A549 (cell line): ENCODE measurements around the gene DCLK2. TPM values are rescaled to one million over a fixed set of nuclear protein-coding genes. Genes with fewer than 3 reads are reported as not detected.
"Not testable (repeated sequence)": the region's sequence is repeated elsewhere in the genome, so short reads cannot be mapped to it uniquely, and the experiment has no call there.

Source experiments
- ATAC-seq, 2 experiments: fragments of 200-7000 bp in 1 of 2; fragments of >200 bp in 1 of 2; cut with Nextera tagmentation in 1 of 2; cut with Tn5 transposase in 1 of 2; 3 replicates each; pipeline versions ENCODE4 v1.8.0 to v1.9.1; 2018 to 2020; ENCODE audit warnings: mild to moderate bottlenecking in 1 of 2, moderate library complexity in 1 of 2
- CTCF ChIA-PET: fragments of 300-600 bp; sonication (Branson Sonifier 250); formaldehyde crosslinking; extraction: SDS; loops from one replicate; lab custom pipeline; 2021; ENCODE audit warnings: antibody characterized with exemption, inconsistent platforms; lab: Yijun Ruan, JAX
- POLR2A ChIA-PET: fragments of 350-600 bp; formaldehyde crosslinking; extraction: SDS; loops from one replicate; lab custom pipeline; 2021; ENCODE audit warnings: antibody characterized with exemption, inconsistent platforms; lab: Yijun Ruan, JAX
- DNase-seq, 2 experiments: peaks; one replicate each; pipeline versions ENCODE4 v3.0.0 to v3.0.0-alpha.2; 2011 to 2016; ENCODE audit warnings: low read depth in 1 of 2, low spot score in 1 of 2
- FAIRE-seq: peaks from 2 replicates; lab custom pipeline; 2011; peaks lifted over from hg19 to GRCh38; lab: Jason Lieb, UNC
- H3K27ac ChIP-seq, 2 experiments: fragments of >200 bp; sonication (Bioruptor Twin); formaldehyde crosslinking; 3 replicates each; pipeline ENCODE4 v1.5.1; 2016 to 2017
- H3K4me1 ChIP-seq: fragments of >200 bp; sonication (Bioruptor Twin); formaldehyde crosslinking; 3 replicates; pipeline ENCODE4 v1.6.1; 2016
- H3K4me2 ChIP-seq: fragments of >200 bp; sonication (Bioruptor Twin); formaldehyde crosslinking; 3 replicates; pipeline ENCODE4 v1.6.1; 2016
- H3K4me3 ChIP-seq: fragments of >200 bp; sonication (Bioruptor Twin); formaldehyde crosslinking; 3 replicates; pipeline ENCODE4 v1.5.1; 2016
- H3K9me3 ChIP-seq: fragments of >200 bp; sonication (Bioruptor Twin); formaldehyde crosslinking; 3 replicates; pipeline ENCODE4 v1.6.1; 2016
- BCL3 ChIP-seq: fragments of >200 bp; sonication (Bioruptor Twin); formaldehyde crosslinking; IDR thresholded peaks from 3 replicates; pipeline ENCODE4 v1.6.1; 2016
- CEBPB ChIP-seq, 2 experiments: fragments of >200 bp in 1 of 2; sonication (Bioruptor Twin) in 1 of 2; formaldehyde crosslinking in 1 of 2; IDR thresholded peaks; 2 replicates each; pipeline ENCODE4 v1.6.1; 2012 to 2016
- CHD2 ChIP-seq: fragments of 150-350 bp; IDR thresholded peaks from 2 replicates; pipeline ENCODE4 v1.6.1; 2014; ENCODE audit warnings: low read length; ENCODE audit not compliant: partially characterized antibody
- E2F6 ChIP-seq: IDR thresholded peaks from 2 replicates; pipeline ENCODE4 v1.6.1; 2012; ENCODE audit warnings: low read depth, borderline replicate concordance
- EHF ChIP-seq: fragments of 250-450 bp; sonication (Bioruptor Pico); IDR thresholded peaks from 2 replicates; pipeline ENCODE4 v1.5.0; 2020; ENCODE audit warnings: mild to moderate bottlenecking
- FOSB ChIP-seq: fragments of 250-450 bp; sonication (Bioruptor Pico); IDR thresholded peaks from 2 replicates; pipeline ENCODE4 v1.5.0; 2020; ENCODE audit warnings: mild to moderate bottlenecking, moderate library complexity
- FOSL2 ChIP-seq, 2 experiments: fragments of 450-650 bp in 1 of 2; fragments of >200 bp in 1 of 2; sonication (Bioruptor Twin) in 1 of 2; formaldehyde crosslinking; IDR thresholded peaks; 2 replicates each; pipeline versions ENCODE4 v1.5.0 to v1.6.1; 2016 to 2020; ENCODE audit warnings: mild to moderate bottlenecking in 1 of 2, moderate library complexity in 1 of 2
- GATA3 ChIP-seq: IDR thresholded peaks from 2 replicates; pipeline ENCODE4 v1.6.1; 2012; ENCODE audit warnings: borderline replicate concordance
- HES2 ChIP-seq: fragments of >200 bp; sonication (Bioruptor Twin); formaldehyde crosslinking; IDR thresholded peaks from 2 replicates; pipeline ENCODE4 v1.6.1; 2016
- JUNB ChIP-seq: fragments of >200 bp; sonication (Bioruptor Twin); formaldehyde crosslinking; IDR thresholded peaks from 2 replicates; pipeline ENCODE4 v1.6.1; 2016
- KDM1A ChIP-seq: fragments of 200-600 bp; sonication (generic); IDR thresholded peaks from 2 replicates; pipeline ENCODE4 v1.6.1; 2016; ENCODE audit warnings: low read depth, mild to moderate bottlenecking
- MAFK ChIP-seq: fragments of 450-650 bp; IDR thresholded peaks from 2 replicates; pipeline ENCODE4 v1.6.1; 2014; ENCODE audit not compliant: partially characterized antibody
- NFE2L2 ChIP-seq: fragments of 150-350 bp; conservative IDR thresholded peaks from 2 replicates; pipeline ENCODE4 v1.6.1; 2014; ENCODE audit warnings: low read length
- NR3C1 ChIP-seq: fragments of >200 bp; sonication (Bioruptor Twin); formaldehyde crosslinking; IDR thresholded peaks from 3 replicates; pipeline ENCODE4 v1.6.1; 2017
- PHF8 ChIP-seq: fragments of 200-600 bp; sonication (generic); IDR thresholded peaks from 2 replicates; pipeline ENCODE4 v1.6.1; 2016; ENCODE audit warnings: low read depth, mild to moderate bottlenecking, antibody characterized with exemption, moderate library complexity, borderline replicate concordance
- POLR2A ChIP-seq: IDR thresholded peaks from 2 replicates; pipeline ENCODE4 v1.6.1; 2012; ENCODE audit warnings: mild to moderate bottlenecking, low read length
- TP53 ChIP-seq: fragments of 250-450 bp; sonication (Bioruptor Pico); IDR thresholded peaks from 2 replicates; pipeline ENCODE4 v1.5.0; 2021; ENCODE audit warnings: mild to moderate bottlenecking, moderate library complexity
- ZNF302 ChIP-seq: fragments of 250-450 bp; sonication (Bioruptor Pico); IDR thresholded peaks from 2 replicates; pipeline ENCODE4 v1.9.0; 2021; ENCODE audit warnings: inconsistent platforms, mild to moderate bottlenecking, moderate library complexity
- ZSCAN20 ChIP-seq: fragments of 250-450 bp; sonication (Bioruptor Pico); IDR thresholded peaks from 2 replicates; pipeline ENCODE4 v1.8.0; 2022; ENCODE audit warnings: mild to moderate bottlenecking, moderate library complexity
- WGBS: methylation state at CpG from one replicate; pipeline ENCODE4 v1.1.6; 2017; ENCODE audit errors: missing lambda C conversion rate; 5-methylcytosine and 5-hydroxymethylcytosine counted together
- polyA plus RNA-seq, 4 experiments: library from polyadenylated mRNA; depleted of rRNA in 3 of 4; stranded (reverse); fragments of >200 nt; fragmentation: RNase III in 1 of 4; extraction: RNeasy Plus Mini Kit Qiagen cat#74134 plus additional on column Dnase treatment in 1 of 4; gene quantifications; 2 replicates in 3 of 4; 3 replicates in 1 of 4; pipeline ENCODE4 v1.2.3, GENCODE V29; 2011 to 2017

Gene DCLK2
- polyA plus RNA-seq, 2 of the 4 experiments (the other 2 are of a cell fraction), result 8.1 to 11.6 TPM

GRCh38 chr4:150181536-150181935 lies 103.3 kb downstream of the DCLK2 start:
- H3K4me1 ChIP-seq, result 0 out of 3 replicates have a peak, but pooled peaks cover 3% of the 10 kb centered on the region
- no peak overlapping the region for H3K4me3 ChIP-seq
- ChIA-PET CTCF (interaction anchor here (0.6 to 1.1 kb wide), 3 partner anchors 54 to 173 kb away, joined by 3 read pairs; no protein-coding TSS in a partner anchor), POLR2A (interaction anchor here (1.0 kb wide), 1 partner anchor 43 kb away, joined by 3 read pairs; no protein-coding TSS in a partner anchor)
- ATAC-seq (no peak), DNase-seq (no peak), FAIRE-seq (no peak)
- H3K4me2 ChIP-seq, result no peak overlapping the region
- no peak overlapping the region for H3K27ac ChIP-seq
- no peaks in the 10 kb centered on the region for H3K9me3 ChIP-seq
- TF ChIP-seq E2F6 (no peak), POLR2A (no peak), MAFK (no peak), TP53 (CRISPR knock-in tag) (no peak), CEBPB (IDR thresholded peaks at IDR 0.05) (no peak), GATA3 (no peak), NFE2L2 (no peak), CHD2 (no peak), FOSB (CRISPR knock-in tag) (no peak), BCL3 (no peak), HES2 (no peak), KDM1A (no peak), PHF8 (no peak), ZSCAN20 (no peak), EHF (no peak)

GRCh38 chr4:150182794-150183193 lies 104.5 kb downstream of the DCLK2 start:
- TF ChIP-seq JUNB (no peak), ZNF302 (CRISPR knock-in tag) (no peak), CEBPB (IDR thresholded peaks at IDR 0.05) (no peak)
- TF ChIP-seq, all 56 proteins: peak for 0
- 96% methylated on average over 2 of the region's 2 CpGs for WGBS
- H3K4me1 ChIP-seq, result no peaks in the 10 kb centered on the region
- ChIA-PET CTCF (no interaction called here), POLR2A (no interaction called here)
- no peak for DNase-seq
- H3K4me2 ChIP-seq, result no peak overlapping the region
- no peak for ATAC-seq
- no peak overlapping the region for H3K27ac ChIP-seq
- no peak overlapping the region for H3K4me3 ChIP-seq
- no peak for FAIRE-seq
- no peaks in the 10 kb centered on the region for H3K9me3 ChIP-seq

- CTCF ChIA-PET, H3K9me3 ChIP-seq, FAIRE-seq, H3K27ac ChIP-seq, POLR2A ChIA-PET, DNase-seq, H3K4me3 ChIP-seq, H3K4me1 ChIP-seq, H3K4me2 ChIP-seq, ATAC-seq: not testable (repeated sequence)
- 89% methylated on average over 4 of the region's 4 CpGs for WGBS
Measured at GRCh38 chr4:150185033-150185432, 106.8 kb downstream of the DCLK2 start.

- ChIA-PET CTCF (no interaction called here), POLR2A (no interaction called here)
- H3K27ac ChIP-seq, result no peak overlapping the region
- no peak overlapping the region for H3K4me3 ChIP-seq
- FAIRE-seq (no peak), DNase-seq (no peak), ATAC-seq (no peak)
- 87% methylated on average over 3 of the region's 3 CpGs for WGBS
- TF ChIP-seq NR3C1, result no peak
- no peak for TF ChIP-seq FOSL2 (IDR thresholded peaks at IDR 0.05)
- no peak for TF ChIP-seq FOSL2 (CRISPR knock-in tag; IDR thresholded peaks at IDR 0.05)
- no peaks in the 10 kb centered on the region for H3K4me1 ChIP-seq
- no peak overlapping the region for H3K4me2 ChIP-seq
- no peaks in the 10 kb centered on the region for H3K9me3 ChIP-seq
Measured at GRCh38 chr4:150192986-150193385, 114.7 kb downstream of the DCLK2 start.

GRCh38 chr4:150197256-150197655 lies 119.0 kb downstream of the DCLK2 start:
- ATAC-seq, H3K27ac ChIP-seq, H3K4me1 ChIP-seq, H3K9me3 ChIP-seq, FAIRE-seq, DNase-seq, H3K4me2 ChIP-seq, POLR2A ChIA-PET, H3K4me3 ChIP-seq: not testable (repeated sequence)
- CTCF ChIA-PET, result interaction anchor here (1.0 to 1.5 kb wide), 2 partner anchors 9 to 46 kb away, joined by 3 read pairs; no protein-coding TSS in a partner anchor
- 86% methylated on average over 4 of the region's 4 CpGs for WGBS
